Nephron progenitor cell (in vitro differentiated cells): Measurements from ENCODE around the gene DGCR8.

Source experiments
- DNase-seq: peaks from one replicate; pipeline ENCODE4 v3.0.0; 2021
- H3K27ac Mint-ChIP-seq: 2 replicates; pipeline ENCODE4 v1.8.0; 2021; ENCODE audit warnings: mild to moderate bottlenecking, moderate library complexity, mixed read lengths
- H3K27me3 Mint-ChIP-seq: 2 replicates; pipeline ENCODE4 v1.8.0; 2021; ENCODE audit warnings: mild to moderate bottlenecking, low read depth, mixed read lengths; ENCODE audit not compliant: poor library complexity
- H3K36me3 Mint-ChIP-seq: 2 replicates; pipeline ENCODE4 v1.8.0; 2021; ENCODE audit warnings: low read depth, mixed read lengths
- H3K4me1 Mint-ChIP-seq: 2 replicates; pipeline ENCODE4 v1.8.0; 2021; ENCODE audit warnings: mixed read lengths
- H3K4me3 Mint-ChIP-seq: 2 replicates; pipeline ENCODE4 v1.8.0; 2021; ENCODE audit warnings: mild to moderate bottlenecking, moderate library complexity, mixed read lengths
- H3K9me3 Mint-ChIP-seq: 2 replicates; pipeline ENCODE4 v1.8.0; 2021; ENCODE audit warnings: mild to moderate bottlenecking, moderate library complexity, mixed read lengths
- CTCF ChIP-seq: fragments of 200-600 bp; sonication (generic); IDR thresholded peaks from 2 replicates; pipeline ENCODE4 v1.5.0; 2021; ENCODE audit warnings: antibody characterized with exemption

The DGCR8 gene

GRCh38 chr22:20155330-20156041 is 75.4 kb downstream of the DGCR8 start:
- Mint-ChIP-seq H3K27ac (no peak overlapping the region), H3K27me3 (peaks cover 13% of the 10 kb centered on the region), H3K4me1 (peaks cover 26% of the 10 kb centered on the region), H3K4me3 (no peak overlapping the region), H3K36me3 (no peaks in the 10 kb centered on the region), H3K9me3 (no peaks in the 10 kb centered on the region)
- no peak for DNase-seq
- TF ChIP-seq CTCF, result no peak

GRCh38 chr22:20156042-20156389 is 76.0 kb downstream of the DGCR8 start:
- Mint-ChIP-seq H3K4me3 (no peak overlapping the region), H3K27ac (no peak overlapping the region), H3K36me3 (no peaks in the 10 kb centered on the region), H3K9me3 (no peaks in the 10 kb centered on the region), H3K4me1 (peaks cover 26% of the 10 kb centered on the region), H3K27me3 (peaks cover 16% of the 10 kb centered on the region)
- no peak for DNase-seq
- no peak for TF ChIP-seq CTCF

GRCh38 chr22:20156611-20157429 is 76.8 kb downstream of the DGCR8 start:
- no peak overlapping the region for H3K27ac Mint-ChIP-seq
- no peak overlapping the region for H3K4me3 Mint-ChIP-seq
- DNase-seq, result peak; percentile 97
- H3K4me1 Mint-ChIP-seq, result peaks cover 26% of the 10 kb centered on the region
- TF ChIP-seq CTCF, result peak; percentile 97
- H3K36me3 Mint-ChIP-seq, result no peaks in the 10 kb centered on the region
- peaks cover 21% of the 10 kb centered on the region for H3K27me3 Mint-ChIP-seq
- H3K9me3 Mint-ChIP-seq, result no peaks in the 10 kb centered on the region

GRCh38 chr22:20157430-20158183 is 77.6 kb downstream of the DGCR8 start:
- no peak for TF ChIP-seq CTCF
- Mint-ChIP-seq H3K27ac (no peak overlapping the region), H3K4me3 (no peak overlapping the region), H3K9me3 (no peaks in the 10 kb centered on the region), H3K36me3 (no peaks in the 10 kb centered on the region), H3K4me1 (peaks cover 26% of the 10 kb centered on the region), H3K27me3 (peaks cover 22% of the 10 kb centered on the region)
- DNase-seq, result no peak

- Mint-ChIP-seq H3K27ac (no peak overlapping the region), H3K4me1 (peaks cover 19% of the 10 kb centered on the region), H3K9me3 (no peaks in the 10 kb centered on the region), H3K4me3 (no peak overlapping the region), H3K36me3 (no peaks in the 10 kb centered on the region), H3K27me3 (peaks cover 21% of the 10 kb centered on the region)
- no peak for DNase-seq
- no peak for TF ChIP-seq CTCF
Measured at GRCh38 chr22:20158391-20159036, 78.5 kb downstream of the DGCR8 start.
